WTC11 (cell line): Measurements from ENCODE around the gene RNF126. TPM values are rescaled to one million over a fixed set of nuclear protein-coding genes. Genes with fewer than 3 reads are reported as not detected.

Experiments used
- ATAC-seq: fragments of 200-7000 bp; cut with Tn5 transposase; 2 replicates; pipeline ENCODE4 v1.10.0; 2021; ENCODE audit warnings: mild to moderate bottlenecking, moderate library complexity
- CTCF ChIA-PET: fragments of 300-600 bp; sonication (Branson Sonifier 250); formaldehyde crosslinking; loops from one replicate; lab custom pipeline; 2021; ENCODE audit warnings: antibody characterized with exemption; lab: Charles Lee
- POLR2A ChIA-PET: fragments of 350-600 bp; sonication (Branson Sonifier 250); formaldehyde crosslinking; loops from one replicate; lab custom pipeline; 2021; ENCODE audit warnings: antibody characterized with exemption; lab: Charles Lee
- DNase-seq: peaks from one replicate; pipeline ENCODE4 v3.0.0; 2021; ENCODE audit warnings: low spot score
- H3K27ac Mint-ChIP-seq: 2 replicates; pipeline ENCODE4 v1.8.0; 2021; ENCODE audit warnings: mixed read lengths
- H3K27me3 Mint-ChIP-seq: 2 replicates; pipeline ENCODE4 v1.8.0; 2021; ENCODE audit warnings: low read depth, mild to moderate bottlenecking, moderate library complexity, mixed read lengths
- H3K36me3 Mint-ChIP-seq: 2 replicates; pipeline ENCODE4 v1.8.0; 2021; ENCODE audit warnings: mixed read lengths
- H3K4me1 Mint-ChIP-seq: 2 replicates; pipeline ENCODE4 v1.8.0; 2022; ENCODE audit warnings: mixed read lengths
- H3K4me3 Mint-ChIP-seq: 2 replicates; pipeline ENCODE4 v1.8.0; 2021; ENCODE audit warnings: mild to moderate bottlenecking, moderate library complexity, mixed read lengths
- H3K9me3 Mint-ChIP-seq: 2 replicates; pipeline ENCODE4 v1.8.0; 2021; ENCODE audit warnings: mixed read lengths
- ATF1 ChIP-seq: sonication (generic); formaldehyde crosslinking; IDR thresholded peaks from 2 replicates; pipeline ENCODE4 v1.8.1; 2023; ENCODE audit warnings: mild to moderate bottlenecking, moderate library complexity, missing genetic modification reagents
- CBFB ChIP-seq: sonication (generic); formaldehyde crosslinking; IDR thresholded peaks from 2 replicates; pipeline ENCODE4 v1.8.1; 2022; ENCODE audit warnings: mild to moderate bottlenecking, low read depth, missing genetic modification reagents
- CREM ChIP-seq: sonication (generic); formaldehyde crosslinking; IDR thresholded peaks from 2 replicates; pipeline ENCODE4 v1.8.1; 2022; ENCODE audit warnings: mild to moderate bottlenecking, missing genetic modification reagents, moderate library complexity
- ESRRA ChIP-seq: sonication (generic); formaldehyde crosslinking; IDR thresholded peaks from 2 replicates; pipeline ENCODE4 v1.8.1; 2022; ENCODE audit warnings: mild to moderate bottlenecking, missing genetic modification reagents, borderline replicate concordance
- FOXK1 ChIP-seq: sonication (generic); formaldehyde crosslinking; IDR thresholded peaks from 2 replicates; pipeline ENCODE4 v1.8.0; 2022; ENCODE audit warnings: mild to moderate bottlenecking, moderate library complexity, missing genetic modification reagents
- GRHL2 ChIP-seq: fragments of 250-450 bp; sonication (Bioruptor Pico); IDR thresholded peaks from 2 replicates; pipeline ENCODE4 v1.8.0; 2022; ENCODE audit warnings: mild to moderate bottlenecking, moderate library complexity; ENCODE audit not compliant: insufficient replicate concordance, severe bottlenecking
- KAT7 ChIP-seq: sonication (generic); formaldehyde crosslinking; IDR thresholded peaks from 2 replicates; pipeline ENCODE4 v1.8.1; 2023; ENCODE audit warnings: missing genetic modification reagents, mild to moderate bottlenecking, borderline replicate concordance
- MYBL2 ChIP-seq: sonication (generic); formaldehyde crosslinking; IDR thresholded peaks from 2 replicates; pipeline ENCODE4 v1.8.1; 2023; ENCODE audit warnings: mild to moderate bottlenecking, moderate library complexity, missing genetic modification reagents
- NFE2L1 ChIP-seq: sonication (generic); formaldehyde crosslinking; IDR thresholded peaks from 2 replicates; pipeline ENCODE4 v1.8.1; 2023; ENCODE audit warnings: missing genetic modification reagents
- SMAD3 ChIP-seq: sonication (generic); formaldehyde crosslinking; IDR thresholded peaks from 2 replicates; pipeline ENCODE4 v1.8.0; 2022; ENCODE audit warnings: missing genetic modification reagents, mild to moderate bottlenecking, borderline replicate concordance
- SMAD4 ChIP-seq: sonication (generic); formaldehyde crosslinking; IDR thresholded peaks from 2 replicates; pipeline ENCODE4 v1.8.0; 2022; ENCODE audit warnings: mild to moderate bottlenecking, missing genetic modification reagents
- SOX15 ChIP-seq: fragments of 250-450 bp; sonication (Bioruptor Pico); IDR thresholded peaks from 2 replicates; pipeline ENCODE4 v1.9.0; 2021; ENCODE audit warnings: mild to moderate bottlenecking
- ZNF219 ChIP-seq: sonication (generic); formaldehyde crosslinking; IDR thresholded peaks from 2 replicates; pipeline ENCODE4 v1.8.0; 2023; ENCODE audit warnings: missing genetic modification reagents, mild to moderate bottlenecking, borderline replicate concordance
- total RNA-seq: library from RNA; stranded (reverse); gene quantifications from 3 replicates; pipeline ENCODE4 v1.2.3, GENCODE V29; 2021
- TF ChIP-seq, protein P1 (sequence below): fragments of 250-450 bp; sonication (Bioruptor Pico); IDR thresholded peaks from 2 replicates; pipeline ENCODE4 v1.9.0; 2021; ENCODE audit warnings: mild to moderate bottlenecking
- TF ChIP-seq, protein P2 (sequence below): sonication (generic); formaldehyde crosslinking; IDR thresholded peaks from 2 replicates; pipeline ENCODE4 v1.8.1; 2022; ENCODE audit warnings: low read depth, missing genetic modification reagents, borderline replicate concordance
- TF ChIP-seq, protein P3 (sequence below): sonication (generic); formaldehyde crosslinking; IDR thresholded peaks from 2 replicates; pipeline ENCODE4 v1.8.1; 2023; ENCODE audit warnings: mild to moderate bottlenecking, missing genetic modification reagents
- TF ChIP-seq, protein P4 (sequence below): sonication (generic); formaldehyde crosslinking; IDR thresholded peaks from 2 replicates; pipeline ENCODE4 v1.8.1; 2022; ENCODE audit warnings: mild to moderate bottlenecking, moderate library complexity, missing genetic modification reagents
- TF ChIP-seq, protein P5 (sequence below): sonication (generic); formaldehyde crosslinking; IDR thresholded peaks from 2 replicates; pipeline ENCODE4 v1.8.0; 2022; ENCODE audit warnings: mild to moderate bottlenecking, missing genetic modification reagents

Gene RNF126
- total RNA-seq, 1 experiment from 2014 or later: 84.4 TPM

DNA sequence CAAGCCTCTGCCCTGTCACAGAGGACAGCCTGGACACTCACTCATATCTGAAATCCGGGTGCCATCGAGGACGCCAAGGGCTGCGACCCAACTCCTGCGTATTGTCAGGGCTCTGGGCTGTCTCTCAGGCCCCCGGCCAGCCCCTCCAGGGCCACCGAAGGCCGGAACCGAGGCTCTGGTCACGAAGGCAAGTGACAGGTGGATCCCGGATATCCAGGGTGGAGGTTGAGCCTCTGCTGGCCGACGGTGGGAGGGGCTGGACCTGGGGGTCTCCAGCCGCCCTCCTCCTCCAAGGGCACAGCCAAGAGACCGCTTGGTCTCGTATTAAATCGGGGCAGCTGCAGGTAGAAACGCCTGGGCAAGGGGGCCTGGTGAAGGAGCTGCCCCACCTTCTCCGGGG, 5.4 kb downstream of the RNF126 start (continued):
- TF ChIP-seq, protein P1, sequence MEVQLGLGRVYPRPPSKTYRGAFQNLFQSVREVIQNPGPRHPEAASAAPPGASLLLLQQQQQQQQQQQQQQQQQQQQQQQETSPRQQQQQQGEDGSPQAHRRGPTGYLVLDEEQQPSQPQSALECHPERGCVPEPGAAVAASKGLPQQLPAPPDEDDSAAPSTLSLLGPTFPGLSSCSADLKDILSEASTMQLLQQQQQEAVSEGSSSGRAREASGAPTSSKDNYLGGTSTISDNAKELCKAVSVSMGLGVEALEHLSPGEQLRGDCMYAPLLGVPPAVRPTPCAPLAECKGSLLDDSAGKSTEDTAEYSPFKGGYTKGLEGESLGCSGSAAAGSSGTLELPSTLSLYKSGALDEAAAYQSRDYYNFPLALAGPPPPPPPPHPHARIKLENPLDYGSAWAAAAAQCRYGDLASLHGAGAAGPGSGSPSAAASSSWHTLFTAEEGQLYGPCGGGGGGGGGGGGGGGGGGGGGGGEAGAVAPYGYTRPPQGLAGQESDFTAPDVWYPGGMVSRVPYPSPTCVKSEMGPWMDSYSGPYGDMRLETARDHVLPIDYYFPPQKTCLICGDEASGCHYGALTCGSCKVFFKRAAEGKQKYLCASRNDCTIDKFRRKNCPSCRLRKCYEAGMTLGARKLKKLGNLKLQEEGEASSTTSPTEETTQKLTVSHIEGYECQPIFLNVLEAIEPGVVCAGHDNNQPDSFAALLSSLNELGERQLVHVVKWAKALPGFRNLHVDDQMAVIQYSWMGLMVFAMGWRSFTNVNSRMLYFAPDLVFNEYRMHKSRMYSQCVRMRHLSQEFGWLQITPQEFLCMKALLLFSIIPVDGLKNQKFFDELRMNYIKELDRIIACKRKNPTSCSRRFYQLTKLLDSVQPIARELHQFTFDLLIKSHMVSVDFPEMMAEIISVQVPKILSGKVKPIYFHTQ (CRISPR knock-in tag): no peak
- TF ChIP-seq FOXK1 (CRISPR knock-in tag): no peak
- TF ChIP-seq, protein P2, sequence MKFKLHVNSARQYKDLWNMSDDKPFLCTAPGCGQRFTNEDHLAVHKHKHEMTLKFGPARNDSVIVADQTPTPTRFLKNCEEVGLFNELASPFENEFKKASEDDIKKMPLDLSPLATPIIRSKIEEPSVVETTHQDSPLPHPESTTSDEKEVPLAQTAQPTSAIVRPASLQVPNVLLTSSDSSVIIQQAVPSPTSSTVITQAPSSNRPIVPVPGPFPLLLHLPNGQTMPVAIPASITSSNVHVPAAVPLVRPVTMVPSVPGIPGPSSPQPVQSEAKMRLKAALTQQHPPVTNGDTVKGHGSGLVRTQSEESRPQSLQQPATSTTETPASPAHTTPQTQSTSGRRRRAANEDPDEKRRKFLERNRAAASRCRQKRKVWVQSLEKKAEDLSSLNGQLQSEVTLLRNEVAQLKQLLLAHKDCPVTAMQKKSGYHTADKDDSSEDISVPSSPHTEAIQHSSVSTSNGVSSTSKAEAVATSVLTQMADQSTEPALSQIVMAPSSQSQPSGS (CRISPR knock-in tag): no peak
- no peak for TF ChIP-seq SMAD3 (CRISPR knock-in tag)
- TF ChIP-seq NFE2L1 (CRISPR knock-in tag): no peak
- no peak for TF ChIP-seq MYBL2 (CRISPR knock-in tag)
- TF ChIP-seq, all 79 proteins: peak for 0

DNA sequence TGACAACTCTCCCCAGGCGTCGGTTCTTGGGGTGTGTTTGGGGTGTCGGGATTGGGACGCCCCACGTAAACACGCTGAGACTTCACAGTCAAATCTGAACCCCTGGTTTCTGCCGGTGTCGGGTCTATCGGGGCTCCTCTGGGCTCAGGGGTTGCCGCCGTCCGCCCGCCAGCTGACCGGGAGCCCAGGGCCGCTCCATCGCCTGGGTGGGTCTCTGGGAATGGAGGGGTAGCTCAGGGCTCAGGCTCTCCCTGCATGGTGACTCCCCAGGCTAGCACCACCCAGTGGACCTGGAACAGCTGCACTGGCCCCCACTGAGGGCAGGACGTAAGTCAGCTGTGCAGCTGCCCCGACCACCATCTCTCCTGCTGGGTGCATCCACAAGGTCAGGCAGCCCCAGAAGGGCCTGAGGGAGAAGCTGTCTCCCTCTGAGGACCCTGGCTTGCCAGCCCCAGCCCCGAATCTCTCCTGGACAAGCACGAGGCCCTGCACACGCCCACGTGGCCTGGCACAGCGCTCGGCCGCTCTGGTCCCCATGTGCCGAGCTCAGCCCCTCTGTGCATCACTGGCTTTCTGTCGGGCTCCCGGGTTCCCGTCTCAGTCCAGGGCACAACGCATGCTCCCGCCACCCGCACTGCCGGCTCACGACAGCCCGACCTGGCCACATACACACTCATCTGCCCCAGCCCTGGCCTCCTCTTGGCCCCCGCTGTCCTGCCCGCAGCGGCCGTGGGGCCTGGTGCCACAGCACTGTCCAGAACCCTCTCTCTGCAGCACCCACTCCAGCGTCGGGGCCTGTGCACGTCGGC, 6.1 kb downstream of the RNF126 start:
- Mint-ChIP-seq H3K36me3 (no peaks in the 10 kb centered on the region), H3K27ac (no peak overlapping the region), H3K9me3 (no peaks in the 10 kb centered on the region), H3K27me3 (no peaks in the 10 kb centered on the region), H3K4me3 (no peak overlapping the region), H3K4me1 (peaks cover 16% of the 10 kb centered on the region)
- ATAC-seq (no peak), DNase-seq (no peak)
- POLR2A ChIA-PET: no interaction called here
- CTCF ChIA-PET: interaction anchor here (1.0 to 1.4 kb wide), 2 partner anchors 13 to 23 kb away, joined by 3 to 4 read pairs; no protein-coding TSS in a partner anchor
- TF ChIP-seq, protein P3, sequence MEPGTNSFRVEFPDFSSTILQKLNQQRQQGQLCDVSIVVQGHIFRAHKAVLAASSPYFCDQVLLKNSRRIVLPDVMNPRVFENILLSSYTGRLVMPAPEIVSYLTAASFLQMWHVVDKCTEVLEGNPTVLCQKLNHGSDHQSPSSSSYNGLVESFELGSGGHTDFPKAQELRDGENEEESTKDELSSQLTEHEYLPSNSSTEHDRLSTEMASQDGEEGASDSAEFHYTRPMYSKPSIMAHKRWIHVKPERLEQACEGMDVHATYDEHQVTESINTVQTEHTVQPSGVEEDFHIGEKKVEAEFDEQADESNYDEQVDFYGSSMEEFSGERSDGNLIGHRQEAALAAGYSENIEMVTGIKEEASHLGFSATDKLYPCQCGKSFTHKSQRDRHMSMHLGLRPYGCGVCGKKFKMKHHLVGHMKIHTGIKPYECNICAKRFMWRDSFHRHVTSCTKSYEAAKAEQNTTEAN (CRISPR knock-in tag): no peak
- no peak for TF ChIP-seq SMAD4 (CRISPR knock-in tag)
- no peak for TF ChIP-seq ESRRA (CRISPR knock-in tag)
- no peak for TF ChIP-seq NFE2L1 (CRISPR knock-in tag)
- TF ChIP-seq, protein P1 (CRISPR knock-in tag): no peak
- no peak for TF ChIP-seq KAT7 (CRISPR knock-in tag)
- TF ChIP-seq, protein P4, sequence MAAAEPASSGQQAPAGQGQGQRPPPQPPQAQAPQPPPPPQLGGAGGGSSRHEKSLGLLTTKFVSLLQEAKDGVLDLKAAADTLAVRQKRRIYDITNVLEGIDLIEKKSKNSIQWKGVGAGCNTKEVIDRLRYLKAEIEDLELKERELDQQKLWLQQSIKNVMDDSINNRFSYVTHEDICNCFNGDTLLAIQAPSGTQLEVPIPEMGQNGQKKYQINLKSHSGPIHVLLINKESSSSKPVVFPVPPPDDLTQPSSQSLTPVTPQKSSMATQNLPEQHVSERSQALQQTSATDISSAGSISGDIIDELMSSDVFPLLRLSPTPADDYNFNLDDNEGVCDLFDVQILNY (CRISPR knock-in tag): no peak
- no peak for TF ChIP-seq CREM (CRISPR knock-in tag)
- TF ChIP-seq SOX15 (CRISPR knock-in tag): no peak
- no peak for TF ChIP-seq CBFB (CRISPR knock-in tag)
- no peak for TF ChIP-seq ATF1 (CRISPR knock-in tag)
- no peak for TF ChIP-seq ZNF219 (CRISPR knock-in tag)
- TF ChIP-seq, protein P5, sequence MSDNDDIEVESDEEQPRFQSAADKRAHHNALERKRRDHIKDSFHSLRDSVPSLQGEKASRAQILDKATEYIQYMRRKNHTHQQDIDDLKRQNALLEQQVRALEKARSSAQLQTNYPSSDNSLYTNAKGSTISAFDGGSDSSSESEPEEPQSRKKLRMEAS: no peak
- no peak for TF ChIP-seq GRHL2 (CRISPR knock-in tag)
